Measurements from ENCODE around the gene SPTBN5.

The SPTBN5 gene

GRCh38 chr15:41821831-41822230 lies 72.0 kb downstream of the SPTBN5 start:
- no peak for DNase-seq

GRCh38 chr15:41820791-41821423 lies 72.9 kb downstream of the SPTBN5 start:
- DNase-seq = no peak

GRCh38 chr15:41819455-41820050 lies 74.3 kb downstream of the SPTBN5 start:
- no peak for DNase-seq

- no peak for DNase-seq
These were observed 76.1 kb downstream of the SPTBN5 start for GRCh38 chr15:41817781-41818180.

GRCh38 chr15:41817327-41817726 lies 76.5 kb downstream of the SPTBN5 start:
- no peak for DNase-seq

GRCh38 chr15:41816788-41817187 lies 77.1 kb downstream of the SPTBN5 start:
- no peak for DNase-seq

GRCh38 chr15:41814534-41814933 lies 79.3 kb downstream of the SPTBN5 start:
- no peak for DNase-seq

- no peak for DNase-seq
These were observed 80.4 kb downstream of the SPTBN5 start for GRCh38 chr15:41813426-41813825.

- no peak for DNase-seq
These were observed 81.0 kb downstream of the SPTBN5 start for GRCh38 chr15:41812820-41813375.

- DNase-seq = peak; percentile 51
These were observed 82.2 kb downstream of the SPTBN5 start for GRCh38 chr15:41811432-41812195.

- DNase-seq = no peak
These were observed 83.0 kb downstream of the SPTBN5 start for GRCh38 chr15:41810651-41811431.

GRCh38 chr15:41809526-41810220 lies 84.2 kb downstream of the SPTBN5 start:
- DNase-seq = no peak

GRCh38 chr15:41809121-41809520 lies 84.7 kb downstream of the SPTBN5 start:
- no peak for DNase-seq

GRCh38 chr15:41806291-41807181 lies 87.3 kb downstream of the SPTBN5 start:
- DNase-seq = no peak

GRCh38 chr15:41805711-41806110 lies 88.1 kb downstream of the SPTBN5 start:
- DNase-seq = no peak

GRCh38 chr15:41804916-41805666 lies 88.8 kb downstream of the SPTBN5 start:
- DNase-seq = no peak

GRCh38 chr15:41804361-41804760 lies 89.5 kb downstream of the SPTBN5 start:
- no peak for DNase-seq

GRCh38 chr15:41801850-41802455 lies 91.9 kb downstream of the SPTBN5 start:
- no peak for DNase-seq

GRCh38 chr15:41801185-41801584 lies 92.7 kb downstream of the SPTBN5 start:
- DNase-seq = no peak

- DNase-seq = no peak
These were observed 94.4 kb downstream of the SPTBN5 start for GRCh38 chr15:41799488-41799805.
